Measurements from ENCODE around the gene TSHZ2. TPM values are rescaled to one million over a fixed set of nuclear protein-coding genes. Genes with fewer than 3 reads are reported as not detected.

TSHZ2 gene
- total RNA-seq, 1 donor from 2014 or later, result 12.6 TPM

DNA sequence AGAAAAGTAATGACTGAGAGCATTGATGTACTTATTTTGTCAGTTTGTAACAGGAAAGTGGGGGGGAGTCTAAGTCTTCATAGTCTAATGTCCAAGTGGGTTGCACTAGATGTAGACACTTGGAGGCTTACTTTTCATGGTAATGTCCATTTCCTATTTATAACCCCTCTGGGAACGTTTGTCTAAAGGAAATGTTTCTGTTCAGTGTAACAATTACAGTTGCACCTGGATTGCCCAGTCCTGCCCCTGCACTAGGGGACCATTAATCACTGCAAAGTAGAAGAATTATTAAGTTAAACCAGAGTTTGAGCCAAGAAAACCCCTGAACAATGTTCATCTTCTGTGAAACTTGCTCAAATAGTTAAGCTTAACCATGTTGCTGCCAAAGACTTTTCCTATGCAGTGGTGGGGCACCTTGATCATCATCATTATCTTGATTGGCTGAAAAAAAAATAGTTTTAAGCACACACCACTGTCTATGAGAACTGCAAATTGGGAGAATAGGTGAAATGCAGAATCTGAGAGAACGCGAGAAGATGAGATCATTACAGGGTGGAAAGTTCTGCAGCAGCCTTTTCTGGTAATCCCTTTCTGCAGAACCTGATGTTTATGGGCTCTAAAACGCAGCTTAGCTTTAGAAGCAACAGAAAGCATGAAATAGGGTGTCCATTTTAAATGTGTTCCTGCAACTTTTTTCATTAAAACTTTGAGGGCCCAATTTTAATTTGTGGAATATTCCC, 515.5 kb downstream of the TSHZ2 start:
- TF ChIP-seq, protein P1, sequence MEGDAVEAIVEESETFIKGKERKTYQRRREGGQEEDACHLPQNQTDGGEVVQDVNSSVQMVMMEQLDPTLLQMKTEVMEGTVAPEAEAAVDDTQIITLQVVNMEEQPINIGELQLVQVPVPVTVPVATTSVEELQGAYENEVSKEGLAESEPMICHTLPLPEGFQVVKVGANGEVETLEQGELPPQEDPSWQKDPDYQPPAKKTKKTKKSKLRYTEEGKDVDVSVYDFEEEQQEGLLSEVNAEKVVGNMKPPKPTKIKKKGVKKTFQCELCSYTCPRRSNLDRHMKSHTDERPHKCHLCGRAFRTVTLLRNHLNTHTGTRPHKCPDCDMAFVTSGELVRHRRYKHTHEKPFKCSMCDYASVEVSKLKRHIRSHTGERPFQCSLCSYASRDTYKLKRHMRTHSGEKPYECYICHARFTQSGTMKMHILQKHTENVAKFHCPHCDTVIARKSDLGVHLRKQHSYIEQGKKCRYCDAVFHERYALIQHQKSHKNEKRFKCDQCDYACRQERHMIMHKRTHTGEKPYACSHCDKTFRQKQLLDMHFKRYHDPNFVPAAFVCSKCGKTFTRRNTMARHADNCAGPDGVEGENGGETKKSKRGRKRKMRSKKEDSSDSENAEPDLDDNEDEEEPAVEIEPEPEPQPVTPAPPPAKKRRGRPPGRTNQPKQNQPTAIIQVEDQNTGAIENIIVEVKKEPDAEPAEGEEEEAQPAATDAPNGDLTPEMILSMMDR (IDR thresholded peaks at IDR 0.05), result no peak
- H3K27me3 ChIP-seq (ENCODE audit: low read depth), result no peaks in the 10 kb centered on the region
- DNase-seq, result no peak
- ATAC-seq, result no peak
- intact Hi-C loops (cut with DNase I), result no loop called here
- no peak overlapping the region for H3K27ac ChIP-seq
- no peaks in the 10 kb centered on the region for H3K4me1 ChIP-seq
- no peaks in the 10 kb centered on the region for H3K36me3 ChIP-seq
- no peaks in the 10 kb centered on the region for H3K9me3 ChIP-seq
- H3K4me3 ChIP-seq, result no peak overlapping the region

DNA sequence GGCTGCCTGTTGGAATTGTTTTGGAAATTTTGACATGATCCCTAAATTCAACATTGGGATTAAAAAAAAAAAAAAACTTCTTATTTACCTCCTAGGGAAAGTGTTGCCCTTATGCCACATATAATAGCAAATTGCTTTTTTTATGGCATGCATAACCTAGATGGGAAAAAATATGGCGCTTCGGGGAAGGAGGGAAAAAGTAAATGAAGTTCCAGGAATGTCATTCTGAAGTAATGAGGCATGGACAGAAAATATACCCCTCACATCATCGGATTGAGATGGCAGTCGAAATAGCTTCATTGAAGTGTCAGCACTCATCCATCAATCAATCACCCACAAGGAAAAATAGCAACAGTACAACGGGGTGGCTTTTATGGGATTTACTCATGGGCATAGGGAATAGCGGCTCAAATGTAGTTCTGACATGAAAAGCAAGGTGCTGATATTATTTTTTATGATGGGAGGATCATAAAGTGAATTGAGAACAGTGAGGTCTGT, 516.7 kb downstream of the TSHZ2 start:
- DNase-seq (no peak), ATAC-seq (no peak)
- no peak overlapping the region for H3K4me3 ChIP-seq
- H3K36me3 ChIP-seq, result no peaks in the 10 kb centered on the region
- no peaks in the 10 kb centered on the region for H3K4me1 ChIP-seq
- intact Hi-C loops (cut with DNase I), result no loop called here
- H3K9me3 ChIP-seq, result no peaks in the 10 kb centered on the region
- TF ChIP-seq, protein P1 (IDR thresholded peaks at IDR 0.05), result no peak
- H3K27ac ChIP-seq, result no peak overlapping the region
- H3K27me3 ChIP-seq (ENCODE audit: low read depth), result no peaks in the 10 kb centered on the region

DNA sequence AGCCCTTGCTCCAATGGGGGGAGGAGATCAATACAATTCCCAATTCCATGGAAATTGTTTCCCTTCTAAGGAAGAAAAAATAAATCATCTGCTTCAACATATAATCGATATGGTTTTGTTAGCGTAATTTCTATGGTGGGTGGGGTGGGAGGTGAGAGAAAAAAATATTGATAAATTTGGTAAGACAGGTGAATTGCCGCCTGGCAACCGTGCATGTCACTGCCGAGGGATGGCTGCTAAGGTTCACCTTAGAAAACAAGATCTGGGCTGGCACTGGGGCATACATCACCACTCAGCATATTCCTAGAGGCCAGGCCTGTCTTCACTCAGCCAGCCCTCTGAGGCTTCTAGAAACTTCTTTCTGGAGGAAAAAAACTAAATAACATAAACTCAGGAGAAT, 517.4 kb downstream of the TSHZ2 start:
- intact Hi-C loops (cut with DNase I), result no loop called here
- H3K27ac ChIP-seq, result no peak overlapping the region
- DNase-seq, result no peak
- no peak for ATAC-seq
- no peaks in the 10 kb centered on the region for H3K36me3 ChIP-seq
- H3K4me3 ChIP-seq, result no peak overlapping the region
- H3K4me1 ChIP-seq, result no peaks in the 10 kb centered on the region
- no peaks in the 10 kb centered on the region for H3K9me3 ChIP-seq
- TF ChIP-seq, protein P1 (IDR thresholded peaks at IDR 0.05), result no peak
- no peaks in the 10 kb centered on the region for H3K27me3 ChIP-seq (ENCODE audit: low read depth)

DNA sequence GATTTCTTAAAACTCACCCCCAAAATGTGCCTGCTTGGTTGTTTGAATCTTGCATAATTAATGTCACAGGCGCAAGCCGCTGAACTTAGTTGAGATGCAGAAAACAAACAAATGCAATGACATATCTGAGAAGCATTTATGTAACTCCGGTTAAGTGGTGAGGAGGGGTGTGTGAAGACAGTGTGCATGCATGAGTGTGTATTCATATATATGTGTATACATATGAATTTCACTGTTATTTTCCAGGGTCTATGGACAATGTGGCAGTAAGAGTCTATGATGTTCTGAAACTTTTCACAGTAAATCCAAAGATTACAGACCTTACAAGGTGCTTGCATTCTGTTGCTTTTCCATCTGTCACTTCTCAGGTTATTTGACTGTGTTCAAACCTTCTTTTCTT, 518.5 kb downstream of the TSHZ2 start:
- no peaks in the 10 kb centered on the region for H3K27me3 ChIP-seq (ENCODE audit: low read depth)
- TF ChIP-seq, protein P1 (IDR thresholded peaks at IDR 0.05), result no peak
- ATAC-seq (no peak), DNase-seq (no peak)
- H3K36me3 ChIP-seq, result no peaks in the 10 kb centered on the region
- no peaks in the 10 kb centered on the region for H3K4me1 ChIP-seq
- no peak overlapping the region for H3K4me3 ChIP-seq
- intact Hi-C loops (cut with DNase I), result no loop called here
- H3K9me3 ChIP-seq, result no peaks in the 10 kb centered on the region
- H3K27ac ChIP-seq, result no peak overlapping the region

DNA sequence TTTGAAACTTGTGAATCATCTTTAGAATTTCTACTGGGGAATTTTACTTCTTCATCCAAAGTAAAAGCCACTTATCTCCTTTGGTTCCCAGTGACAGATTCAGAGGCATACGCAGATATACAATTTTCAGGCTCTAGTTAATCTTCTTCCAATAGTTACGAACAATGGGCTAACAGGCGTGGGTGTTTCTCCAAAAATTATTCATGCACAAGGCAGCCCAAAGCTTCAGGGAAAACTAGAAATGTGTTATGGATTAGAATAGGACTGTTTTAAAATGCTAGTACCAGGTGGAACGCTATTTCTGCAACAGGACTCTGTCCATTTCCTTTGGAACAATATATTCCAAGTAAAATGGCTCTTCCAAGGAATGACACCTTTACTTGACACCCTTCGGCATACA, 519.3 kb downstream of the TSHZ2 start:
- Histone ChIP-seq H3K36me3 (no peaks in the 10 kb centered on the region), H3K27me3 (ENCODE audit: low read depth) (no peaks in the 10 kb centered on the region), H3K4me3 (no peak overlapping the region), H3K4me1 (no peaks in the 10 kb centered on the region), H3K9me3 (no peaks in the 10 kb centered on the region), H3K27ac (no peak overlapping the region)
- no peak for ATAC-seq
- TF ChIP-seq, protein P1 (IDR thresholded peaks at IDR 0.05), result no peak
- no peak for DNase-seq
- intact Hi-C loops (cut with DNase I), result no loop called here
